IPS-11a (cell line): Measurements from ENCODE around the gene C1orf35.

ENCODE experiments used
- H3K4me3 ChIP-seq: one replicate; pipeline ENCODE4 v1.5.1; 2013; ENCODE audit warnings: low read depth, low read length, control low read depth

C1orf35 gene

DNA sequence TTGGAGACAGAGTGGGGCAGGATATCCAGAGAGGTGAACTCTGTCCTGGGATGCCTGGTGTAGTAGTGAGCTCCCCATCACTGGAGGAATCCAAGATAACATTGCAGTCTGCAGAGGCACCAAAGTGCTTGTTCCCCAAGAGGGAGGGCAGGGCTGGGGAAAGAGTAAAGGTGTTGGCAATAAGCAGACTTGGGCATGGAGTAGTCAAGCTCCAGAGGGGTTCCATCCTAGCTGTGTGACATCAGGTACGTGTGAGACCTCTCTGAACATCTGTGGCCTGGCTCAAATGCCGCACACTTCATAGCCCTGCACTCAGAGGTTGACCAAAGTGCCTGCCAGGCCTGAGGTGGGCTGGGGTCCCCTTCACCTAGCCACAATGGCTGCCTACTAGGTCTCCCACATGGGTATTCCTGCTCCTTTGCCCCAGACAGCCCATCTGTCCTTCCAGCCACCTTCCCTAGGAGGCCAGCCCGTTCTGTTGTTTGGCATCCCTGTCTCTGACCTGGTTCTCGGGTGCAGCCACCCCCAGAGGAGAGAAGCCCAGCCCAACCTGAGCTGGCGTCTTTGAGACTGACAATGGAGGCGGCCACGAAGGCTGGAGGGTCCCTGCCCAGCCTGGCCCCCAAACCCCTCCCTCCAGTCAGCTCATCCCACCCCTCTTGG, 23.4 kb downstream of the C1orf35 start:
- H3K4me3 ChIP-seq, result no peak overlapping the region

DNA sequence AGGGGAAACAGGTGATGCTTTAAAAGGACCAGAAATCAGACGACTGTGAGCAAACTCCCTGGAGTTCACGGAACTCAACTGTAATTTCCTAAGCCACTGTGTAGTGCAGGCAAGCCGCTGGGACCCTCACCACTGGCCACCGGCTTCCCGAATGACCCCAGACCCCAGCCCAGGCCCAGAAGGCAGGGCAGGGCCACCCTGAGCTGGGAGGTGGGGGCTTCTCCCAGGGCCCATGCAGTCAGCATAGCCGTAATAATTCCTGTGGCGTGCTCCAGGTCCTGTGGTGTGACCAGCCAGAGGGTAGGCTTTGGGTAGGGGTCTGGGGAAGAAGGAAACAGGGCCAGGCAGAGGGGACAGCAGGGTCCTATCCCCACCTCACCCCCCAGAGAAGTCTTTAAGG, 24.1 kb downstream of the C1orf35 start:
- H3K4me3 ChIP-seq, result no peak overlapping the region

DNA sequence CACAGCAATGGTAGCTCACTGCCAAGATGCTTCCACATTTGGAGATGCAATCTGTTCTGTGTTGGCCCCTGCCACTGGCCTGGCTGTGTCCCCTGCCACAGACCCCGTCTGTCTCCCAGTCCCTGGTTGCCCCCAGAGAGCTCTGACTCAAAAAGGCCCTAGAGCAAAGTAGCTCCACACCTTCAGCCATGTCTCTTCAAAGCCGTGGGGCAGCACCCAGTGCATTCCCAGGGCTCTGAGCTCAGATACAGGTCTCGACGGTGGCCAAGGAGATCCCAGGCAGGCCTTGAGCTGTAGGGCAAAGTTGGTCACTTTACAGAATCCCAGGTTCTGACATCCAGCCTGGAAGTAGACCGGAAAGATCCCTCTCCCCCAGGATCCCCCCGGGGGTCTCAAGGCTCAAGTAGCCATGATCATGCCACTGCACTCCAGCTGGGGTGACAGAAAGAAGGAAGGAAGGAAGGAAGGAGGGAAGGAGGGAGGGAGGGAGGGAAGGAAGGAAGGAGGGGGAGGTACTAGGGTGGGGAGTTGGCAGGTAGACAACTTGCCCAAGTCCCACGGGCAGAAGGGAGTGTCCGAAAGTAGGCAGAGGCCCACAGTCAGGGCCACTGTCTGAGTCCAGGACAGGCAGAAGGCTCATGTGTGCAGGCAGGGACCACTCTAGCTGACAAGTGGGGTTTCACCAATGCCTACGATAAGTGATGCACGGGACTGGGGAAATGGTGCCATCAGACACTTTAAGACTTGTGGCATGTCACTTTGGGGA, 25.4 kb downstream of the C1orf35 start:
- H3K4me3 ChIP-seq, result no peak overlapping the region

DNA sequence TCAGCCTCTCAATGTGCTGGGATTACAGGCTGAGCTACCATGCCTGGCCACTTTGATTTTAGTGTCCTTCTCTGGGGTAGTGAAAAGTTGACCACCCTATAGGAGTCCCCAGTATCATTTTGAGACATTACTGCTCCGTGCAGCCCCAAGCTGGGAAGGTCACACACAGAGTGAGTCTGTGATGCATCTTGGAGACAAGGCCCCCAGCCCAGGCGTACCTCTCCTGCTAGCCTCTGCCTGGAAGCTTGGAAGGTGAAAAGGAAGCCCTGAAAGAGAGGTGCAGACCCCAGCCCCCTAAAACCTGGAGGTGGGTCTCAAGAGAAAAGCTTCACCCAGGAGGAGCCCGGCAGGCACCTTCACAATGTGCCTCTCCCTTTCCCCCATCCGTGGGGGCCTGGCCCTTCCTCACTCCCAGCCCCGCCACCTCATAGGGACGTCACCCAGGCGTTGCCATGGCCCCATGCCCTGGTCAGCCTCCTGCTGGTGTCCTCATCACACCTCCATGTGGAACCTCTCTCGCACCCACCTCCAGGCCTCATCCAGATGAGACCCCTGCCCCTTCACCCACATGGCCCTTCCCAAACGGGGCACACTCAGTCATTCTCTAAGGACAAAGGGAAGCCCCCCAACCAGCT, 26.2 kb downstream of the C1orf35 start:
- H3K4me3 ChIP-seq, result no peak overlapping the region

DNA sequence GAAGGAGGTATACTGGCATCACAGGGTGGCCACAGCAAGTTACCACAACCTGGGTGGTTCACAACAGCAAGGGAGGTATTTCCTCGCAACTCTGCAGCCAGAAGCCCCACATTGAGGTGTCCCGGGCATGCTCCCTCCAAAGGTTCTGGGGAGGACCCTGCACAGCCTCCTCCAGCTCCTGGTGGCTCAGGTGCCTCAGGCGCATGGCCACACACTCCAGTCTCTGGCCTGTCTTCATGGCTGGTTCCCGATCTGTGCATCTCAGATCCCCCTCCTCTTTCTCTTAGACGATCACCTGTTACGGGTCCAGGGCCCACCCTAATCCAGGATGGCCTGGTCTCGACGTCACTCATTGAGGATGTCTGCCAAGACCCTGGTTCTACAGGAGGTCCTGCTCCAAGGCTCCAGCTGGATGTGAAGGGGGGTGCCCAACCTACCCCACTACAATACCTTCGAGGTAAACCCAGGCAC, 27.3 kb downstream of the C1orf35 start:
- no peak overlapping the region for H3K4me3 ChIP-seq

DNA sequence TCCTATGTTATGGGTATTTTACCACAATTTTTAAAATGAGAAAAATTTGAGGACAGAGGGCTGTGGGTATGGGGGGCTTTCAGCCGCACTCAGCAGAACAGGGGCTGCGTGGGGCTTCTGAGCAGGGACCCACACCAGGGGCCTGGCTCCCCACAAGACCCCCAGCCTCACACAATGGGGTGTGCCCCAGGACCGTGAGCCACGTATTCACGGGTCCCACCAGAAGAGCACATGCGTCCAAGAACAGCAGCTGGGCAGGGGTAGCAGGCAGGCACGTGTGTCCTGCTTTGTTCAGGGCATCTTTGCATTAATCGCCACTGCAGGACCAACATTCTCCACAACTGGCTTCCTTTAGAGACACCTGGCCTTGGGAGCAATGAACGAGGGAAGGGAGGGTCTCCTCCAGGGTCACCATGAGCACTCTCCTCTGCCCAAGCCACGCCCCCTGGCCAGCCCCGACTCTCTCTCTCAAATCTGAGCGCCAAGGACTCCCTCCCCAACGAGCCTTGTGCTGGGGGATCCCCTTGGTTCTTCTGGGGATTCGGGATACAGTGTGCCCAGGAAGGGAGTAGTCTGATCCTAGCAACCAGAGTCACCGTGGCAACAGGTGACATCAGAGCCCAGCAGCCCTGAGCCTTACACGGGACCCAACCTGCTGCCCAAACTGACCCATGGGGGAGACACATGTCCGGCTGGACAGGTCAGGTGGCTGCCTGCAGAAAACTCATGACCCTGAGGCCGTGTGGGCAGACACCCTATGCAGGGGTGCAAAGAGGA, 28.0 kb downstream of the C1orf35 start:
- H3K4me3 ChIP-seq, result no peak overlapping the region

DNA sequence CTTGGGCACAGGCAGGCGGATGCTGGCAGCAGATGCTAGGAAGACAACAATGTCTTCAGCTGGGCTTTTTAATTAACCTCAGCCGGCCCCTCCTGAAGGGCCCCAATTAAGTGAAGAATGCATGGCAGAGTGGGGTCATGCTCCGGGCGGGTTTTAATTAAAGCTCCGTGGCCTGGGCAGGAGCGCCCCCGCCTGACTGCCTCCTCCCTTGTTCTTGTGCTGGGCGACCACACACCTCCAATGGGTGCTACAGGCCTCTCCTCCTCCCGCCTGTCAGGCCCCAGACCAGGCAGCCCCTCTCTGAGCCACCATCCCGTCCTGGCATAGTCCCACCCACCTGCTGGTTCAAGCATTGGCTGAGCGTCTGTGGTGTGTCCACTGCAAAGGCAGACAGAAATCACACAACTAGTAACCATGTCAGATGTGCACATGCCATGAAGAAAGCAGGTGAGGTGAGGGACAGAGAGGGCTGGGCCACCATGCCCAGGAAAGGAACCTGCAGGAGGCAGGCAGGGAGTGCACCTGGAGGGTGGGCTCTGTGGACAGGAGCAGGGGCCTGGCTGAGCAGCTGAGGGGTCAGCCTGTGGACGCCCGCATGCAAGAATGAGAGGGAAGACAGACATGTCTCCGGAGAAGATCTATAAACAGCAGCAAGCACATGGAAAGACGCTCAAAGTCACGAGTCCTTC, 29.1 kb downstream of the C1orf35 start:
- no peak overlapping the region for H3K4me3 ChIP-seq

DNA sequence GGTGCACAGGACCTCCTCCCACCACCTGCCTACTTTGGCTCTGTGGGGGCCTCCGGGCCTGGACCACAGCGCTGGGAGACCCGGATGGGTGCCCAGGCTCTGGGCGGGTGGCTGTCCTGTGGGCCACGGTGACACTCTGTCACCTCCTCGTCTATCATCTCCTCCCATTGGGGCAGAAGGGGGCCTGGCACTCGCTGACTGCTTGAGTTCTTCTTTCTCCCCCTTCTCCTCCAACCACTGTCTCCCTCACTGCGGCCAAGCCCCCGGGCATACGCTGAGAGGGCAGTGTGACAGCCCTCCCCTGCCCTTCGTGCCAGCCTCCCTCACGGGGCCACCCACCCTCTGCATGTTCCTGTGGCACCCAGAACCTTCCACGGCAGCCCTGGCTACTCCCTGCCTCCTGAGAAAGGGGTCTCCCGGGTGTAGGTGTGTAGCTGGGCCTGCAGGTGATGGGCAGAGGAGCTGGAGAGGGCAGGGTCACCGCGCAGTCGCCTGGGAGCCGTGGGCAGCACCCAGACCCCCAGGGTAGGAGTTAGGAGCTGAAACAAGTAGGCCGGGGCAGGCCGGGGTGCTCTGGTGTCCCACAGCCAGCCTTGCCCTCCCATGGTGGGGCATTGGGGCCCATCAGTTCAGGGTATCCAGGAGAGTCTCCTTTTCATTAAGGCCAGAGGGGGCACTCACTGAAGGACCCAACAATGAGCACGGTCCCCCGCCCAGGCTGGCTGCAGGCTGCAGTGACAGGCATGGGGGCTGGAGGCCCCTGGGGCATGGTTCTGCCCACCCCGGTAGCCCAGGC, 29.9 kb downstream of the C1orf35 start:
- H3K4me3 ChIP-seq, result no peak overlapping the region

DNA sequence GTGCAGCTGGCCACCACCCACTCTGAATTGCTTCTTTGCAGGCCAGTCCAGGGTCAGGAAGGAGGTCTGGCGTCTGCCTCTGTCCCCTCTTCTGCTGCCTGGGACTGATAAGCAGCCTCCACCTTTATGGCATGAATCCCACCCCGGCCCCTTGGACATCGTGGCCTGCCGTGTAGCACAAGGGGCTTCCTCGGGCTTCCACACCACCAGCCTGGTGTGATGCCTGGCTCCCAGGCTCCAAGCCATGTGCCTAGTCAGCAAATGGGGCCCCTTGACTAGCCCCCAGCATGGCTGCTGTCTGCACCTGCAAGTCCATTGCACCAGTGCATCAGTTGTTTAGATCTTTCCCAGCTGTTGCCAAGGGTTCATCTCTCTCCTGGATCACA, 30.5 kb downstream of the C1orf35 start:
- H3K4me3 ChIP-seq, result no peak overlapping the region

DNA sequence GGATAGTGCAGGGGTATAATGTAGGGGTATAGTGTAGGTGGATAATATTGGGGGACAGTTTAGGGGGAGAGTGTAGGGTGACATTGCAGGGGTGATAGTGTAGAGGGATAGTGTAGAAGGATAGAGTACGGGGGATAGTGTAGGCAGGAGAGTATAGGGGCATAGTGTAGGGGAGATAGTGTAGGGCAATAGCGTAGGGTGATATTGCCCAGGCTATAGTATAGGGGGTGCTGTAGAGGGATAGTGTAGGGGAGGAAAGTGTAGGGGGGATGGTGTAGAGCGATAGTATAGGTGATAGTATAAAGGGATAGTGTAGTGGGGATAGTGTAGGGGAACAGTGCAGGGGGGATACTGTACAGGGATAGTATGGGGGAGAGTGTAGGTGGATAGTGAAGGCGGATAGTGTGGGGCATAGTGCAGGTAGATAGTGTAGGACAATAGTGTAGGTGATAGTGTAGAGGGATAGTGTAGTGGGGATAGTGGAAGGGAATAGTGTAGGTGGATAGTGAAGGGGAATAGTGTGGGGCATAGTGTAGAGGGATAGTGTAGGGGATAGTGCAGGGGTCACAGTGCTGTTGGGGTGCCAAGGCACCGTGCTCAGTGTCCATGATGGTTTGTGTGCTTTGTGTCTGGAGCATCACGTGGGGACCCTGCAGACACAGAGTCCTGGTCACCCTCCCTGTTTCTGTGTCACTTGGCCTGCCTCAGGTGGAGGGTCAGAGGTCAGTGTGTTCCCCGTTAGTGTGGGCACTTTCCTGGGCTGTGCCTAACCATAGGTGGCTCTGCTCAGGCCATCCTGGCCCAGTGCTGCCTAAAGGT, 31.1 kb downstream of the C1orf35 start:
- H3K4me3 ChIP-seq, result no peak overlapping the region

DNA sequence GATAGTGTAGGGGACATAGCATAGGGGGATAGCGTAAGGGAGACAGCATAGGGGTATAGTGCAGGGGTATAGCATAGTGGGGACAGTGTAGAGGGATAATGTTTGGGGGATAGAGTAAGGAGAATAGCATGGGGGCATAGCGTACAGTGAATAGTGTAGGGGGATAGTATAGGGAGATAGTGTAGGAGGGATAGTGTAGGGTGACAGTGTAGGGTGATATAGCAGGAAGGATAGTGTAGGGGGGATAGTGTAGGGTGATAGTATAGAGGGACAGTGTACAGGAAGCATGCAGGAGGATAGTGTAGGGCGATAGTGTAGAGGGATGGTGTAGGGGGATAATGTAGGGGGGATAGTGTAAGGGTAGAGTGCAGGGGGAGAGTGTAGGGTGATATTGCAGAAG, 32.3 kb downstream of the C1orf35 start:
- H3K4me3 ChIP-seq, result no peak overlapping the region

DNA sequence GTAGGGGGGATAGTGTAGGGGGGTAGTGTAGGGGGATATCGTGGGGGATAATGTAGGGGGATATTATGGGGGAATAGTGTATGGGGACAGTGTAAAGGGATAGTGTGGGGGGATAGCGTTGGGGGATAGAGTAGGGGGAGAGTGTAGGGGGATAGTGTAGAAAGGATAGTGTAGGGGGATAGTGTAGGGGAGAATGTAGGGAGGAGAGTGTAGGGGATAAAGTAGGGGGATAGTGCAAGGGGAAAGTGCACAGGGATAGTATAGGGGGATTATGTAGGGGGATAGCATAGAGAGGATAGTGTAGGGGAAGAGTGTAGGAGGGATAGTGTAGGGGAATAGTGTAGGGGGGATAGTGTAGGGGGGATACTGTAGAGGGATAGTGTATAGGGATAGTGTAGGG, 33.0 kb downstream of the C1orf35 start:
- no peak overlapping the region for H3K4me3 ChIP-seq

DNA sequence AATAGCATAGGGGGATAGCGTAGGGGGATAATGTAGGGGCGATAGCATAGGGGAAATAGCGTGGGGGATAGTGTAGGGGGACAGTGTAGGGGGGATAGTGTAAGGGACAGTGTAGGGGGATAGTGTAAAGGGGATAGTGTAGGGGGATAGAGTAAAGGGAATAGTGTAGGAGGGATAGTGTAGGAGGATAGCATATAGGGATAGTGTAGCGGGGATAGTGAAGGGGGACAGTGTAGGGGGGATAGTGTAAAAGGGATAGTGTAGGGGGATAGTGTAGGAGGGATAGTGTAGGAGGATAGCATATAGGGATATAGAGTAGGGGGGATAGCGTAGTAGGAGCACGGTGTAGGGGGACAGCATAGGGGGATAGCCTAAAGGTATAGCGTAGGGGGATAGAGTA, 34.8 kb downstream of the C1orf35 start:
- H3K4me3 ChIP-seq, result no peak overlapping the region

DNA sequence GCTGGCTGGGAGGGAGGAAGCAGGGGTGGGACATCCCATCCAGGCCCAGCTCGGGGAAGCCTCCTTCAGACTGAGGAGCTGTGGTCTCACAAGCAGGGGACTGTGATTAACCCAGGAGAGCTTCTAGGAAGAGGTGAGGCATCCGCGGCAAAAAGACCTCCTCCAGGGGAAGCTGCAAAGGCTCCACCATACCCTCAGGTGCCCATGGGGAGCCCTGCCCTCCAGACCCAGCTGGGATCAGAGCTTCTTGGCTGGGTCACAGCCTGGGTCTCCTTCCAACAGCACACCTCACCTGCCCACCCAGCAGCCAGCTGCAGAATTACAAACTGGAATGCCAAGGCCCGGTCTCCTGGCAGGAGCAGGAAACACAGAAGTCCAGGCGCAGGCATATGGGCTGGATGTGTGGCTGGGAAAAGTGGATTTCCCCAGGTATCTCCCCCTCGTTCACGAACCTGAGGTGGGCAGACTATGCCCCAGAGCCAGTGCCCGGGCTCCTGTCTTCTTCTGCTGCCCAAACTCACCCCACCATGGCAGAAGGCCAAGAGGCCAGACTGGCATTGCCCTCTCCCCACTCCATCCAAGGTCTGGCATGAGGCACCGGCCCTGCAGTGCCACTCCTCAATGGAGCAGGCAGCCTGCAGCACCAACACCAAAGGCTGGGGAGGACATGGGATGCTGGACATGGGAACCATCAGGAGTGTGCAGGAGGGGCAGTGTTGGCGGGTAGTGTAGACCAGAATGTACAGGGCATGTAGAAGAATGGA, 36.1 kb downstream of the C1orf35 start:
- H3K4me3 ChIP-seq, result no peak overlapping the region

DNA sequence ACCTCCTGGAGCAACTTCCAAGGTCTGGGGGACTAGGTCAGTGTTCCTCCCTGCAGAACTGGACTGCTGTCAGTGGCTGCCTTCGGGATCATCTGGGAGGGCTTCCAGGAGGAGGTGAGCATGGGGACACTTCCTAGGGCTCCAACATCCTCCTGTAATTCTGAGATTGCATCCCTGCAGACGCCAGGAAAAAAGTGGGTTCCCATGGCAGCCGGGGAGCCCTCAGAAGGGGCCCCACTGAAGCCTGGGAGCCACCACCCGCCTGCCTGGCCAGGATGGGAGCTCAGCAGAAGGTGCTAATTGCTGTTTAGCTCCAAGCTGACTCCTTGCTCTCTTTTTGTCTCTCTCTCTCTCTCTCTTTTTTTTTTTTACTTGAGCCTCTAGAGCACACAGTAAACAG, 36.7 kb downstream of the C1orf35 start:
- no peak overlapping the region for H3K4me3 ChIP-seq

DNA sequence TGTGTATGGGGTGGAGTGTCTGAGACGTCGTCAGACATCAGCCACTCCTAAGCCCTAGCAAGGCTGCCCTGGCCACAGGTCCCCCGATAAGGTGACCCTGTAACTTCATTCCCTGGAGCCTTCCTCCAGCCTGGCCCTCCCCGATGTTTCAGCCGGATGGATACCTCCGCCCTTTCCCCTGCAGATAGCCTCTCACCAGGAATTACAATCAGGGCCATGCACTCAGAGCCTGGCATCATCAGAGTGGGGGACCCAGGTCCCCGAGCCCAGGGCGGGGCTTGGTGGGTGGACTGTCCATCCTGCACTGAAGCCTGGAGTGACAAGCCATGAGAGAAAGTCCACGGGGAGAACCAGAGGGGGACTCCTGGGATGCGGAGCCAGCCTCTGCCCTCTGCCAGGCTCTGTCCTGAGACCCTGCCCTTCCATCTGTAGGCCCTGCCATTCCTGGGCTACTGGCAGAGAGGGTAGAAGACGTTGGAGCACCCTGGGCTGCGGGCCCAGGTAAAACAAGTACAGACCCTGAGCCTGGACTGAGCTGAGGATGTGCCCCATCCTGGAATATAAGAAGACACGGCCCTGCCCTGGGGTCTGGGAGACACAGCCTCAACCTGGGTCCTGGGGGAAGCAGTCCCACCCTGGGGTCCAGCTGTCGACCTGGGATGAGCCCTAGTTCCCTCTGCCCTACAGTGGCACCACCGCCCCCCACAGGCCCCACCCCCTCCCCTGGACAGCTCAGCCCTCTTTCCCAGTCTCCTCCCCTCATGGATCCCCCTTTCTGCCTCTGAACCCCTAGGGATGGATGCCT, 37.4 kb downstream of the C1orf35 start:
- H3K4me3 ChIP-seq, result no peak overlapping the region

DNA sequence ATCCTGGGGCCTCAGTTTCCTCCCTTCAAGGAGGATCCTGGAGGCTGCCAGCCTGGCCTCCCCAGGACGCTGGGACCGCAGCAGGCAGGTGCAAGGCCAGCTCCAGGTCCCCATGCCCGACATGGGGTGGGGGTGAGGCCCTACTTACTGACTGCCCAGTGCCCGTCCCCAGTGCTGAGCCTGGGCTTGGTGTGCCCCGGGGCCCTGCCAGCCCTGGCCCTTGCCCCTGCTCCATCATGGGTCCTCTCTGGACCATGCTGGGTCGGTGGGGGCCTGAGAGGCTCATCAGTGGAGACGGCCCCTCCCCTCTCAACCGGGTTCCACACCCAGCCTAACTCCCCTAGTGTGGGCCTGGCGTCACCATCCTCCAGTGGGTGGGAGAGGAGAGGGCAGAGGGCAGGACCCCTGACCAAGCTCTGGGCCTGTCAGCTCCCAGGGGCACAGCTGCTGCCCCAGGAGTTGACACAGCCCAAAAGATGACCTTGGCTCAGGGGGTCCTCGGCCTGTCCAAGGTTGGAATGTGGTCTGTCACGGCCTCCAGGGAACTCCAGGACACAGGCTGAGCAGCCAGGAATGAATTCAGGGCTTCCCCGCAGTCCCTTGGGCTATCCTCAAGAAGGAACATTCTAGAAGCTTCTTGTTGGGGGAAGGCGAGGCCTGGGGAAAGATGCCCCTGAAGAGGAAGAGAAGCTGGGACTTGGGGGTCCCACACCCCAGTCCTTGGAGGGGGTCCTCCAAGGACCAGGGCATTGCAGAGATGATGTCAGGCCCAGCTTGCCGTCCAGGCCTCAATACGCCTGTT, 38.2 kb downstream of the C1orf35 start:
- H3K4me3 ChIP-seq, result no peak overlapping the region
